ENCODE measurements around the gene NCOA7. TPM values are rescaled to one million over a fixed set of nuclear protein-coding genes. Genes with fewer than 3 reads are reported as not detected.

The NCOA7 gene
- total and polyA plus RNA-seq, 8 donors, result 1.2 to 131 (median 21.8) TPM

- Histone ChIP-seq H3K36me3 (peaks cover 15 to 34% (median 29%) of the 10 kb centered on the region in 4 donors), H3K4me1 (peaks cover 6 to 17% (median 13%) of the 10 kb centered on the region in 4 donors), H3K9me3 (no peaks in the 10 kb centered on the region), H3K4me3 (no peak overlapping the region), H3K27ac (peak overlapping the region in 2 of 5 donors; percentile 8 to 69), H3K27me3 (no peaks in the 10 kb centered on the region)
- WGBS, 5 donors, result 30 to 43% (median 33%) methylated on average over 5 of the region's 5 CpGs
- TF ChIP-seq, protein P1, sequence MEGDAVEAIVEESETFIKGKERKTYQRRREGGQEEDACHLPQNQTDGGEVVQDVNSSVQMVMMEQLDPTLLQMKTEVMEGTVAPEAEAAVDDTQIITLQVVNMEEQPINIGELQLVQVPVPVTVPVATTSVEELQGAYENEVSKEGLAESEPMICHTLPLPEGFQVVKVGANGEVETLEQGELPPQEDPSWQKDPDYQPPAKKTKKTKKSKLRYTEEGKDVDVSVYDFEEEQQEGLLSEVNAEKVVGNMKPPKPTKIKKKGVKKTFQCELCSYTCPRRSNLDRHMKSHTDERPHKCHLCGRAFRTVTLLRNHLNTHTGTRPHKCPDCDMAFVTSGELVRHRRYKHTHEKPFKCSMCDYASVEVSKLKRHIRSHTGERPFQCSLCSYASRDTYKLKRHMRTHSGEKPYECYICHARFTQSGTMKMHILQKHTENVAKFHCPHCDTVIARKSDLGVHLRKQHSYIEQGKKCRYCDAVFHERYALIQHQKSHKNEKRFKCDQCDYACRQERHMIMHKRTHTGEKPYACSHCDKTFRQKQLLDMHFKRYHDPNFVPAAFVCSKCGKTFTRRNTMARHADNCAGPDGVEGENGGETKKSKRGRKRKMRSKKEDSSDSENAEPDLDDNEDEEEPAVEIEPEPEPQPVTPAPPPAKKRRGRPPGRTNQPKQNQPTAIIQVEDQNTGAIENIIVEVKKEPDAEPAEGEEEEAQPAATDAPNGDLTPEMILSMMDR (IDR thresholded peaks at IDR 0.05), result no peak
- TF ChIP-seq POLR2AphosphoS5 (IDR thresholded peaks at IDR 0.05) (peak in 1 of 3 donors; percentile 62), EP300 (IDR thresholded peaks at IDR 0.05) (no peak), POLR2A (IDR thresholded peaks at IDR 0.05) (no peak)
- peak in 1 of 2 donors; percentile 86 for DNase-seq
- intact Hi-C loops (cut with DNase I; ENCODE audit: low total_unique reads), result no loop called here
These were observed 123.1 kb downstream of the NCOA7 start for GRCh38 chr6:125913864-125914351.

GRCh38 chr6:125918230-125918629, 127.5 kb downstream of the NCOA7 start:
- Histone ChIP-seq H3K27me3 (no peaks in the 10 kb centered on the region), H3K27ac (peak overlapping the region; percentile 57 to 93 (median 83)), H3K36me3 (peaks cover 34 to 53% (median 46%) of the 10 kb centered on the region in 4 donors), H3K4me1 (peaks cover 15 to 46% (median 20%) of the 10 kb centered on the region in 4 donors), H3K4me3 (no peak overlapping the region), H3K9me3 (no peaks in the 10 kb centered on the region)
- no peak for TF ChIP-seq POLR2A (IDR thresholded peaks at IDR 0.05)
- 51 to 77% (median 62%) methylated on average over 4 of the region's 4 CpGs for WGBS, 5 donors
- DNase-seq, result no peak
- intact Hi-C loops (cut with DNase I; ENCODE audit: low total_unique reads), result no loop called here

DNA sequence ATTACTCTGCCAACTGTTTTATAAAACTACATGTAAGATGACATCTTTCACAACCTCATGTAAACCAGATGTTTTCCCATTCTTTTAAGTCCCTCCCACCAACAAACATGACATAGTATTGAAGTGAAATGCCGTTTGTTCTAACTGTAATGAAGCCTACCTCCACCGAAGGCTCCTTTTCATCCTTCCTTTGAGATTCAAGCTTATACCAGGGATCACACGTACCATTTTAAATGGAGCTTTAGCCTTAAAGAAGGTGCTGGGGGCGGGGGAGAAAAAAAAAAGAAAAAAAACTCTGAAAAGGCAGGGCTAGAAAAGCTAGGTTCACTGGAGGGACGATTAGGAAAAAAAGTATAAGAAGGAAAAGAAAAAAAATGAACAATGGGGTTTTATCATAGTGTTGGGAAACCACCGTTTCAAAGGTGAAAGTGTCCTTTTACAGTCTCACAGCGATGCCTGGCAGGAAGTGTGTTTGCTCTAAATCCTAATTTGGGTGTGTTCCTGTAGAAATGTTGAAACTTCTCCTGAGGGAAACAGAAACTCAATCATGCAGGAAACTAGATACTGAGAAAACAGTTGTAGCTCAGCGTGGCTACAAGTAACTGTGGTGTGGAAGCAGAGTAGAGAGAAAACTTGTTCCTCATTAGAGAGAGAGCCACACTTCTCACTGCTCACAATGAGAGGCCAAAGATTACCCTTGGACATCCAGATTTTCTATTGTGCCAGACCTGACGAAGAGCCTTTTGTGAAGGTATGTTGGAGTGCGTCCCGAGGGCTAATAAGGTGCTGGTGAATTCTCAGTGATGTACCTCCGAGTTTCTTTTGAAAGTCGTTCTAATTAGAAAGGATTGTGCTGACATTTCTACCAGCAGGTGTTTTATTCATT, 128.2 kb downstream of the NCOA7 start:
- DNase-seq, result peak; percentile 52 to 91
- intact Hi-C loops (cut with DNase I; ENCODE audit: low total_unique reads), result no loop called here
- 11 to 29% (median 13%) methylated on average over 13 of the region's 13 CpGs for WGBS, 5 donors
- peak overlapping the region; percentile 82 to 95 (median 87) for H3K27ac ChIP-seq
- H3K4me1 ChIP-seq, result peaks cover 20 to 53% (median 23%) of the 10 kb centered on the region in 4 donors
- no peaks in the 10 kb centered on the region for H3K27me3 ChIP-seq
- peaks cover 40 to 59% (median 53%) of the 10 kb centered on the region in 4 donors for H3K36me3 ChIP-seq
- no peaks in the 10 kb centered on the region for H3K9me3 ChIP-seq
- TF ChIP-seq POLR2A (IDR thresholded peaks at IDR 0.05), result peak in 1 of 4 donors; percentile 64
- peak; percentile 18 to 91 (median 91) for TF ChIP-seq POLR2AphosphoS5 (IDR thresholded peaks at IDR 0.05)
- TF ChIP-seq, protein P1 (IDR thresholded peaks at IDR 0.05), result peak in 1 of 7 experiments; percentile 13
- TF ChIP-seq EP300 (IDR thresholded peaks at IDR 0.05), result no peak
- peak overlapping the region; percentile 25 to 46 (median 38) for H3K4me3 ChIP-seq

DNA sequence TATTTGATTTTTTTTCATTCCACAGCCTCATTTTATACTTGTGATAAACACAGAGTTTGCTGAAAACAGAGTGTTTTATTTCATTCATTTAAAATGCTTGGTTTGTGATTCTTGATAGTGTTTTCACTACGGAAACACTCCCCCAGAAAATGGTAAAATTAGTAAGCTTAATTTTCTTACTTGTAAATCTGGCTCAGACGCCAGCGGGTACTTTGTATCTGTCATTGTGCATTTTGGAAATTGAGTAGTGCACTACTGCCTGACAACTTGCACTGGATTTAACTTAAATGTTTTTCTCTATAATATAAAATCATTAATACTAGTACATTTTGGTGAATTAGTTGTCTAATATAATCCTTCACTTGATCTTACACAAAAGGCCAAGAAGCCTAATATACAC, 128.9 kb downstream of the NCOA7 start:
- TF ChIP-seq POLR2A (IDR thresholded peaks at IDR 0.05) (no peak), POLR2AphosphoS5 (IDR thresholded peaks at IDR 0.05) (no peak), EP300 (IDR thresholded peaks at IDR 0.05) (no peak)
- TF ChIP-seq, protein P1 (IDR thresholded peaks at IDR 0.05), result no peak
- peak overlapping the region; percentile 25 to 46 (median 38) for H3K4me3 ChIP-seq
- H3K36me3 ChIP-seq, result peaks cover 42 to 66% (median 60%) of the 10 kb centered on the region in 4 donors
- peaks cover 20 to 60% (median 27%) of the 10 kb centered on the region in 4 donors for H3K4me1 ChIP-seq
- H3K27ac ChIP-seq, result peak overlapping the region in 4 of 5 donors; percentile 82 to 93 (median 85)
- no peaks in the 10 kb centered on the region for H3K27me3 ChIP-seq
- WGBS, 5 donors, result 28 to 44% (median 39%) methylated on average over 3 of the region's 3 CpGs
- no peak for DNase-seq
- intact Hi-C loops (cut with DNase I; ENCODE audit: low total_unique reads), result no loop called here
- H3K9me3 ChIP-seq, result no peaks in the 10 kb centered on the region

Data from stomach (tissue), 9 donors.